ENCODE results near the gene RASSF5. TPM values are rescaled to one million over a fixed set of nuclear protein-coding genes. Genes with fewer than 3 reads are reported as not detected.

The RASSF5 gene
- polyA plus RNA-seq, 1 donor (not counting 4 experiments of a cell fraction or from before 2014, with no cell fraction given), result 2.4 TPM

- Histone ChIP-seq H3K9ac (ENCODE audit: control insufficient read depth, extremely low read depth, insufficient read depth, low read length) (no peak overlapping the region), H3K9me1 (ENCODE audit: control insufficient read depth, extremely low read depth, insufficient read depth, low read length) (no peaks in the 10 kb centered on the region), H3K4me1 (ENCODE audit: control insufficient read depth, extremely low read depth, insufficient read depth, low read length) (peaks cover 11% of the 10 kb centered on the region), H3K9me3 (ENCODE audit: control insufficient read depth, low read depth, low read length) (no peaks in the 10 kb centered on the region), H3K27me3 (ENCODE audit: control insufficient read depth, extremely low read depth, insufficient read depth, low read length) (no peaks in the 10 kb centered on the region), H2AFZ (ENCODE audit: control insufficient read depth, low read length) (no peak overlapping the region), H3K4me2 (ENCODE audit: control insufficient read depth, extremely low read depth, insufficient read depth, low read depth, low read length) (no peak overlapping the region), H3K4me3 (ENCODE audit: control insufficient read depth in 2 of 3, extremely low read depth in 1 of 3, insufficient read depth in 2 of 3, low read depth in 1 of 3, low read length in 3 of 3) (no peak overlapping the region), H3K36me3 (ENCODE audit: control insufficient read depth in 2 of 2, extremely low read depth in 1 of 2, insufficient read depth in 2 of 2, low read length in 2 of 2) (no peaks in the 10 kb centered on the region), H3K27ac (ENCODE audit: control insufficient read depth, insufficient read depth, low read length) (no peak overlapping the region), H3K79me2 (ENCODE audit: control insufficient read depth, insufficient read depth, low read length) (no peaks in the 10 kb centered on the region), H4K20me1 (ENCODE audit: control insufficient read depth, extremely low read depth, insufficient read depth, low read length) (no peaks in the 10 kb centered on the region)
- FAIRE-seq (no peak), DNase-seq (ENCODE audit: low read depth, low spot score) (no peak)
- dilution Hi-C loops (cut with MboI; ENCODE audit: extremely low pct_ligation_motif_present, low sequenced_read_pairs), result no loop called here
- TF ChIP-seq EZH2 (IDR thresholded peaks at IDR 0.05; ENCODE audit: low read length) (no peak), CTCF (optimal IDR thresholded peaks at IDR 0.05 in 1 of 3, IDR thresholded peaks at IDR 0.05 in 1 of 3, conservative IDR thresholded peaks at IDR 0.05 in 1 of 3; ENCODE audit: extremely low read depth in 1 of 3, insufficient read depth in 2 of 3, low read length in 3 of 3) (no peak)
Observed at GRCh38 chr1:206554701-206555472, 47.6 kb downstream of the RASSF5 start.

GRCh38 chr1:206555473-206555935 is 48.2 kb downstream of the RASSF5 start:
- dilution Hi-C loops (cut with MboI; ENCODE audit: extremely low pct_ligation_motif_present, low sequenced_read_pairs), result no loop called here
- no peaks in the 10 kb centered on the region for H3K27me3 ChIP-seq (ENCODE audit: control insufficient read depth, extremely low read depth, insufficient read depth, low read length)
- no peaks in the 10 kb centered on the region for H4K20me1 ChIP-seq (ENCODE audit: control insufficient read depth, extremely low read depth, insufficient read depth, low read length)
- TF ChIP-seq CTCF (optimal IDR thresholded peaks at IDR 0.05 in 1 of 3, IDR thresholded peaks at IDR 0.05 in 1 of 3, conservative IDR thresholded peaks at IDR 0.05 in 1 of 3; ENCODE audit: extremely low read depth in 1 of 3, insufficient read depth in 2 of 3, low read length in 3 of 3) (no peak), EZH2 (IDR thresholded peaks at IDR 0.05; ENCODE audit: low read length) (no peak)
- H3K9me1 ChIP-seq (ENCODE audit: control insufficient read depth, extremely low read depth, insufficient read depth, low read length), result no peaks in the 10 kb centered on the region
- H3K4me3 ChIP-seq (ENCODE audit: control insufficient read depth in 2 of 3, extremely low read depth in 1 of 3, insufficient read depth in 2 of 3, low read depth in 1 of 3, low read length in 3 of 3), result no peak overlapping the region
- no peaks in the 10 kb centered on the region for H3K9me3 ChIP-seq (ENCODE audit: control insufficient read depth, low read depth, low read length)
- H3K4me2 ChIP-seq (ENCODE audit: control insufficient read depth, extremely low read depth, insufficient read depth, low read depth, low read length), result no peak overlapping the region
- H3K79me2 ChIP-seq (ENCODE audit: control insufficient read depth, insufficient read depth, low read length), result no peaks in the 10 kb centered on the region
- no peak overlapping the region for H3K9ac ChIP-seq (ENCODE audit: control insufficient read depth, extremely low read depth, insufficient read depth, low read length)
- no peaks in the 10 kb centered on the region for H3K36me3 ChIP-seq (ENCODE audit: control insufficient read depth in 2 of 2, extremely low read depth in 1 of 2, insufficient read depth in 2 of 2, low read length in 2 of 2)
- FAIRE-seq, result no peak
- no peak overlapping the region for H3K27ac ChIP-seq (ENCODE audit: control insufficient read depth, insufficient read depth, low read length)
- DNase-seq (ENCODE audit: low read depth, low spot score), result no peak
- H2AFZ ChIP-seq (ENCODE audit: control insufficient read depth, low read length), result no peak overlapping the region
- peaks cover 11% of the 10 kb centered on the region for H3K4me1 ChIP-seq (ENCODE audit: control insufficient read depth, extremely low read depth, insufficient read depth, low read length)

Measured in keratinocyte (primary cell).